Measurements from ENCODE around the gene JARID2. TPM values are rescaled to one million over a fixed set of nuclear protein-coding genes. Genes with fewer than 3 reads are reported as not detected.

JARID2 gene
- total RNA-seq, 1 donor from 2014 or later, result 65.6 TPM

GRCh38 chr6:15457121-15457650 is 211.3 kb downstream of the JARID2 start:
- Mint-ChIP-seq H3K4me1 (ENCODE audit: low read depth) (peaks cover 20% of the 10 kb centered on the region), H3K4me3 (ENCODE audit: low read depth) (no peak overlapping the region), H3K36me3 (ENCODE audit: insufficient read depth) (peaks cover 12% of the 10 kb centered on the region), H3K27ac (no peak overlapping the region), H3K9me3 (ENCODE audit: low read depth) (no peaks in the 10 kb centered on the region), H3K27me3 (no peaks in the 10 kb centered on the region)
- no peak for DNase-seq (ENCODE audit: low spot score, unreplicated experiment)
- TF ChIP-seq CTCF (IDR thresholded peaks at IDR 0.05; ENCODE audit: unreplicated experiment), result no peak

- DNase-seq (ENCODE audit: low spot score, unreplicated experiment), result no peak
- Mint-ChIP-seq H3K9me3 (ENCODE audit: low read depth) (no peaks in the 10 kb centered on the region), H3K27ac (no peak overlapping the region), H3K4me1 (ENCODE audit: low read depth) (peaks cover 21% of the 10 kb centered on the region), H3K4me3 (ENCODE audit: low read depth) (no peak overlapping the region), H3K27me3 (no peaks in the 10 kb centered on the region), H3K36me3 (ENCODE audit: insufficient read depth) (peaks cover 12% of the 10 kb centered on the region)
- TF ChIP-seq CTCF (IDR thresholded peaks at IDR 0.05; ENCODE audit: unreplicated experiment), result no peak
These were observed 212.2 kb downstream of the JARID2 start for GRCh38 chr6:15458021-15458459.

GRCh38 chr6:15460110-15460727 is 214.3 kb downstream of the JARID2 start:
- H3K36me3 Mint-ChIP-seq (ENCODE audit: insufficient read depth), result peaks cover 3% of the 10 kb centered on the region
- no peak overlapping the region for H3K4me3 Mint-ChIP-seq (ENCODE audit: low read depth)
- DNase-seq (ENCODE audit: low spot score, unreplicated experiment), result no peak
- TF ChIP-seq CTCF (IDR thresholded peaks at IDR 0.05; ENCODE audit: unreplicated experiment), result no peak
- no peak overlapping the region for H3K27ac Mint-ChIP-seq
- H3K27me3 Mint-ChIP-seq, result no peaks in the 10 kb centered on the region
- peaks cover 21% of the 10 kb centered on the region for H3K4me1 Mint-ChIP-seq (ENCODE audit: low read depth)
- H3K9me3 Mint-ChIP-seq (ENCODE audit: low read depth), result no peaks in the 10 kb centered on the region

GRCh38 chr6:15461127-15461944 is 215.5 kb downstream of the JARID2 start:
- DNase-seq (ENCODE audit: low spot score, unreplicated experiment), result no peak
- Mint-ChIP-seq H3K4me1 (ENCODE audit: low read depth) (peaks cover 17% of the 10 kb centered on the region), H3K4me3 (ENCODE audit: low read depth) (no peak overlapping the region), H3K36me3 (ENCODE audit: insufficient read depth) (peaks cover 4% of the 10 kb centered on the region), H3K9me3 (ENCODE audit: low read depth) (no peaks in the 10 kb centered on the region), H3K27ac (no peak overlapping the region), H3K27me3 (no peaks in the 10 kb centered on the region)
- TF ChIP-seq CTCF (IDR thresholded peaks at IDR 0.05; ENCODE audit: unreplicated experiment), result no peak

GRCh38 chr6:15462256-15462655 is 216.4 kb downstream of the JARID2 start:
- DNase-seq (ENCODE audit: low spot score, unreplicated experiment), result no peak
- Mint-ChIP-seq H3K4me1 (ENCODE audit: low read depth) (peaks cover 14% of the 10 kb centered on the region), H3K4me3 (ENCODE audit: low read depth) (no peak overlapping the region), H3K27ac (no peak overlapping the region), H3K36me3 (ENCODE audit: insufficient read depth) (peaks cover 5% of the 10 kb centered on the region), H3K27me3 (no peaks in the 10 kb centered on the region), H3K9me3 (ENCODE audit: low read depth) (no peaks in the 10 kb centered on the region)
- TF ChIP-seq CTCF (IDR thresholded peaks at IDR 0.05; ENCODE audit: unreplicated experiment), result no peak

Measured in progenitor cell of endocrine pancreas (in vitro differentiated cells).